Mesenteric fat pad (tissue), 1 donor: Measurements from ENCODE around the gene TRHDE. TPM values are rescaled to one million over a fixed set of nuclear protein-coding genes. Genes with fewer than 3 reads are reported as not detected.

ENCODE experiments used
- DNase-seq: peaks from one replicate; pipeline ENCODE4 v3.0.0-alpha.2; 2020; ENCODE audit warnings: low spot score
- total RNA-seq: library from RNA; stranded (reverse); fragmentation: NEBNext Ultra II Directional; extraction: Animal tissue kit (Norgen Biotek cat#: 25700); gene quantifications from one replicate; pipeline ENCODE4 v1.2.1, GENCODE V29; 2021
- donor health status: DM: yes; HTN: yes; CAD: no.

TRHDE gene
- total RNA-seq, 1 donor from 2014 or later: 14.5 TPM

- no peak for DNase-seq
Measured at GRCh38 chr12:72315858-72316257, 43.7 kb downstream of the TRHDE start.

- DNase-seq: no peak
Measured at GRCh38 chr12:72318341-72318740, 46.2 kb downstream of the TRHDE start.

- DNase-seq: no peak
Measured at GRCh38 chr12:72323881-72324280, 51.7 kb downstream of the TRHDE start.

GRCh38 chr12:72330301-72330700 lies 58.1 kb downstream of the TRHDE start:
- no peak for DNase-seq

- no peak for DNase-seq
Measured at GRCh38 chr12:72330784-72331183, 58.6 kb downstream of the TRHDE start.

GRCh38 chr12:72337382-72337781 lies 65.2 kb downstream of the TRHDE start:
- no peak for DNase-seq

- DNase-seq: no peak
Measured at GRCh38 chr12:72337946-72338345, 65.8 kb downstream of the TRHDE start.

GRCh38 chr12:72338437-72338836 lies 66.3 kb downstream of the TRHDE start:
- DNase-seq: no peak

- DNase-seq: no peak
Measured at GRCh38 chr12:72346363-72346944, 74.3 kb downstream of the TRHDE start.

GRCh38 chr12:72349491-72349890 lies 77.3 kb downstream of the TRHDE start:
- no peak for DNase-seq

GRCh38 chr12:72359416-72359815 lies 87.2 kb downstream of the TRHDE start:
- no peak for DNase-seq

- no peak for DNase-seq
Measured at GRCh38 chr12:72365151-72365550, 93.0 kb downstream of the TRHDE start.

- DNase-seq: no peak
Measured at GRCh38 chr12:72366255-72366654, 94.1 kb downstream of the TRHDE start.

GRCh38 chr12:72368298-72368697 lies 96.1 kb downstream of the TRHDE start:
- no peak for DNase-seq

- DNase-seq: no peak
Measured at GRCh38 chr12:72368719-72369422, 96.7 kb downstream of the TRHDE start.

- DNase-seq: no peak
Measured at GRCh38 chr12:72369423-72369959, 97.3 kb downstream of the TRHDE start.

- DNase-seq: no peak
Measured at GRCh38 chr12:72380441-72380840, 108.3 kb downstream of the TRHDE start.

- no peak for DNase-seq
Measured at GRCh38 chr12:72388322-72388721, 116.2 kb downstream of the TRHDE start.

- no peak for DNase-seq
Measured at GRCh38 chr12:72390146-72390545, 118.0 kb downstream of the TRHDE start.

GRCh38 chr12:72406111-72406510 lies 133.9 kb downstream of the TRHDE start:
- DNase-seq: no peak

- DNase-seq: no peak
Measured at GRCh38 chr12:72432037-72432604, 160.0 kb downstream of the TRHDE start.

GRCh38 chr12:72433298-72433697 lies 161.1 kb downstream of the TRHDE start:
- no peak for DNase-seq

GRCh38 chr12:72434999-72435398 lies 162.8 kb downstream of the TRHDE start:
- no peak for DNase-seq
